ENCODE measurements around the gene ATP6V0A4. TPM values are rescaled to one million over a fixed set of nuclear protein-coding genes. Genes with fewer than 3 reads are reported as not detected.
A peak's percentile ranks its signal among the peaks of the same experiment; 100 is the strongest.
"Not testable (repeated sequence)": the region's sequence is repeated elsewhere in the genome, so short reads cannot be mapped to it uniquely, and the experiment has no call there.

The ATP6V0A4 gene
- total RNA-seq, 1 donor from 2014 or later: 0.50 TPM

DNA sequence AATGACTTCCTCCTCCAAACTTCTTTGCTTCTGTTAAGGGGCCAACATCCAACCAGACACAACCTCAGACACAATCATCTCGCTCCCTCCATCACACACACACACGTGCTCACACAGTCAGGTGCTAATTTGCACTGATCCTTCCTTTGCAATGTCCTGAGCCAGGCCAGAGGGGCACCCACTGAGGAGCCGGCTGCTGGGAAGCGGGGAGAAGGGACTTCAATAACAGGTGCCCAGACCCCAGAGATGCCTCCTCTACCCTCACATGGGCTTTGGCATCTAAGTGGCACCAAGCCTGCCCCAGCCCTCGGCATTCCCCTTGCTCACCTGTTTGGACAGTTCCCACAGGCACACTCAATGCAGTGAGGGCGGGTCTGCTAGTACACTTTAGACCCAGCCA lies 62.6 kb downstream of the ATP6V0A4 start:
- Mint-ChIP-seq H3K4me1 (ENCODE audit: low read depth) (peaks cover 16% of the 10 kb centered on the region), H3K36me3 (ENCODE audit: insufficient read depth) (no peaks in the 10 kb centered on the region), H3K27me3 (no peaks in the 10 kb centered on the region), H3K9me3 (ENCODE audit: low read depth) (no peaks in the 10 kb centered on the region), H3K27ac (no peak overlapping the region), H3K4me3 (ENCODE audit: low read depth) (no peak overlapping the region)
- no peak for DNase-seq (ENCODE audit: low spot score, unreplicated experiment)
- TF ChIP-seq, protein P1, sequence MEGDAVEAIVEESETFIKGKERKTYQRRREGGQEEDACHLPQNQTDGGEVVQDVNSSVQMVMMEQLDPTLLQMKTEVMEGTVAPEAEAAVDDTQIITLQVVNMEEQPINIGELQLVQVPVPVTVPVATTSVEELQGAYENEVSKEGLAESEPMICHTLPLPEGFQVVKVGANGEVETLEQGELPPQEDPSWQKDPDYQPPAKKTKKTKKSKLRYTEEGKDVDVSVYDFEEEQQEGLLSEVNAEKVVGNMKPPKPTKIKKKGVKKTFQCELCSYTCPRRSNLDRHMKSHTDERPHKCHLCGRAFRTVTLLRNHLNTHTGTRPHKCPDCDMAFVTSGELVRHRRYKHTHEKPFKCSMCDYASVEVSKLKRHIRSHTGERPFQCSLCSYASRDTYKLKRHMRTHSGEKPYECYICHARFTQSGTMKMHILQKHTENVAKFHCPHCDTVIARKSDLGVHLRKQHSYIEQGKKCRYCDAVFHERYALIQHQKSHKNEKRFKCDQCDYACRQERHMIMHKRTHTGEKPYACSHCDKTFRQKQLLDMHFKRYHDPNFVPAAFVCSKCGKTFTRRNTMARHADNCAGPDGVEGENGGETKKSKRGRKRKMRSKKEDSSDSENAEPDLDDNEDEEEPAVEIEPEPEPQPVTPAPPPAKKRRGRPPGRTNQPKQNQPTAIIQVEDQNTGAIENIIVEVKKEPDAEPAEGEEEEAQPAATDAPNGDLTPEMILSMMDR (IDR thresholded peaks at IDR 0.05; ENCODE audit: unreplicated experiment): no peak

DNA sequence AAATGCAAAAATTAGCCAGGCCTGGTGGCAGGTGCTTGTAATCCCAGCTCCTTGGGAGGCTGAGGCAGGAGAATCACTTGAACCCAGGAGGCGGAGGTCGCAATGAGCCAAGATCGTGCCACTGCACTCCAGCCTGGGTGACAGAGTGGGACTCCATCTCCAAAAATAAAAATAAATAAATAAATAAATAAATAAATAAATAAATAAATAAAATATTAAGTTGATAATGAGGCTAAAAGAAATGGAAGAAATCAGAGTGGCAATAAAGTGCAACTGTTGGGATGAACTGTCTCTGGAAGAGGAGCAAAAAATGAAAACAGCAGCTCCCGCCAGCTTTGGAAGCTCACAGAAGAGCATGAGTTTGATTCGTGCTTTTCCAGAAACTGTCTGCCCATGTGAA lies 66.3 kb downstream of the ATP6V0A4 start:
- not testable (repeated sequence) for H3K9me3 Mint-ChIP-seq (ENCODE audit: low read depth); H3K4me3 Mint-ChIP-seq (ENCODE audit: low read depth); H3K27ac Mint-ChIP-seq; H3K4me1 Mint-ChIP-seq (ENCODE audit: low read depth); H3K36me3 Mint-ChIP-seq (ENCODE audit: insufficient read depth); H3K27me3 Mint-ChIP-seq; DNase-seq (ENCODE audit: low spot score, unreplicated experiment)

DNA sequence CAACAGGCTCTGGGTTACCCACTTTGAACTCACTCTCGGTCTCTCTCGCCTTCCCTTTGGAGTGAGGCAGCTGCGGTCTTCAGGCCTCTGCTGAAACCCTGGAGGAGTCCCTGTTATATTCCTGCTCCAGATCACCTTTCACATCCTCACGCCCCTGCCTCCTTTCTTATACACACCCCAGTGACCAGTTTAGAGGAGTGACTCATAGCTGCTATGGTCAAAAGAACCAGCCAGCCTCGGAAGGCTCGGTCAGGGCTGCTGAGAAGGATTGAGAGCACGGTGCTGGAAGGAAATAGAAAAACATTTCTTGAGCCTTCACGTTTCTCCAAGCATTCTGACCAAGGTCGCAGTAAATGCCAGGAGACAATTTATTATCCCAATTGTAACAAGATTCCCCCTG lies 68.6 kb downstream of the ATP6V0A4 start:
- Mint-ChIP-seq H3K4me3 (ENCODE audit: low read depth) (no peak overlapping the region), H3K4me1 (ENCODE audit: low read depth) (no peaks in the 10 kb centered on the region), H3K36me3 (ENCODE audit: insufficient read depth) (no peaks in the 10 kb centered on the region), H3K9me3 (ENCODE audit: low read depth) (peaks cover 3% of the 10 kb centered on the region), H3K27me3 (no peaks in the 10 kb centered on the region), H3K27ac (no peak overlapping the region)
- no peak for DNase-seq (ENCODE audit: low spot score, unreplicated experiment)
- TF ChIP-seq, protein P1 (IDR thresholded peaks at IDR 0.05; ENCODE audit: unreplicated experiment): no peak

DNA sequence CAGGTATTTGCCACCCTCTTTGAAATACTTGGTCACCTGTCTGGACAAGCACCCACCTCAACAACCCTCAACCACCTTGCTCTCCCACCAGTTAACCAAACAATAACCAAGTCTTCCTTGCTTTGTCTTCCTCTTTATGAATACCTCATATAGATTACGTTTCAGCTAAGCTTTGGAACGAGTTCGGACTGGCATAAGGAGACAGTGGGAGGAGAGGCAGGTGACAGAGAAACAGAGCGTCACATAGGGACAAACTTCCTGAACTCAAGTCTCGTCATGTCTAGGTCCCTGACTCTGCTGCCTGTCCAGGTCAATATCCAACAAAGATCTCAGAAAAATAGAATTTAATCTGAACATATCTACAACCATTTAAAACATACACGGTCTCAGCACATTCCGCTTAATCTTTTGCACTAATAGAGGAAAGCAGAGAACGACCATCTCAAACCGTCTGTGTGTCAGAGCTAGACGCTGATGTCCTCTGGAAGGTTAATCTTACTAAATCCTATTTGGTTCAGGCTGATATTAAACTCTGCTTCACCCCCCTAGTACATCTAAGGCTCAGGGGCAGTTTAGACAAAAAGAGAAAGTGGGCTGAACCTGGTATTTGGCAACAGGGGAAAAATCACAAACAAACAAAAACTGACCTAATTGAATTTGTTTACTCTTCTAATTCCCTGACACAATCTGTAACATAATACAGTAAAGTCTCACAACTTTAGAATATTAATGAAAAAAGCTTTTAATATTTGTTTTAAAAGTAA lies 70.5 kb downstream of the ATP6V0A4 start:
- TF ChIP-seq, protein P1 (IDR thresholded peaks at IDR 0.05; ENCODE audit: unreplicated experiment): no peak
- Mint-ChIP-seq H3K4me1 (ENCODE audit: low read depth) (no peaks in the 10 kb centered on the region), H3K9me3 (ENCODE audit: low read depth) (peaks cover 3% of the 10 kb centered on the region), H3K36me3 (ENCODE audit: insufficient read depth) (no peaks in the 10 kb centered on the region), H3K4me3 (ENCODE audit: low read depth) (no peak overlapping the region), H3K27me3 (no peaks in the 10 kb centered on the region), H3K27ac (no peak overlapping the region)
- DNase-seq (ENCODE audit: low spot score, unreplicated experiment): no peak

DNA sequence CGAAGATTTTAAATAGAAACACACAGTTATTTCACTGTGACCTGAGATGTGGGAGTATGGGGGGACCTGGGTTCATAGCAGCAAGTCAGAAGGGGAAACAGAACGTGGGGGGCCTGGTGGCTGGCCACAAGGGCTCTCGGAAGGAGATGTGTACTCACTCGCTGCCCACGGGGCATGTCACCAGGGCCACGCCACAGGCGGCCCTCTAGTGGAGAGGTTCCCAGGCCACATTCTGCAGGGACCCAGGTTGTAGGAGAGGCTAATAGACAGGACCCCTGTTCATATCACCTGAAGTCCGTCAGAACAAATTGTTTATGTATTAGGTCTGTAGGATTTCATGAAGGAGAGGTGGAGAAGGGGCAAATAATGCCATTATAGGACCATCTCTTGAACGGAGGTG lies 71.7 kb downstream of the ATP6V0A4 start:
- TF ChIP-seq, protein P1 (IDR thresholded peaks at IDR 0.05; ENCODE audit: unreplicated experiment): peak; percentile 8
- DNase-seq (ENCODE audit: low spot score, unreplicated experiment): no peak
- H3K36me3 Mint-ChIP-seq (ENCODE audit: insufficient read depth): no peaks in the 10 kb centered on the region
- H3K27me3 Mint-ChIP-seq: no peaks in the 10 kb centered on the region
- no peaks in the 10 kb centered on the region for H3K4me1 Mint-ChIP-seq (ENCODE audit: low read depth)
- H3K27ac Mint-ChIP-seq: no peak overlapping the region
- peaks cover 3% of the 10 kb centered on the region for H3K9me3 Mint-ChIP-seq (ENCODE audit: low read depth)
- H3K4me3 Mint-ChIP-seq (ENCODE audit: low read depth): no peak overlapping the region

DNA sequence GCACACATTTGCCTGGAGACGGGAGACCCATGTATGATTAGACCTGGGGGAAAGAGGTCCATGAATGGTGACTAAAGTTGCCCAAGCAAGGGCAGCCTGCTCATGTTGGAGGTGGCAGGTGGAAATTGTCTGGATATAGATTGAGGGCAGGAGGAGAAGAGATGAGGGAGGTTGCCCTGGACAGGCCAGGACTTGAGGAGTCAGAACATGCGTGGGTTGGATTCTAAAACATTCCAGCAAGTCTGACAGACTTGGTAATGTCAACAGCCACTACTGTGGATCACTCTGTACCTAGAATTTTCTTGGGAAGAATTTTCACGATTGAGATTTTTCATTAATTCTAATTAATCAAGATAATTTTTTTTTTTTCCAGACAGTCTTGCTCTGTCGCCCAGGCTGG lies 77.7 kb downstream of the ATP6V0A4 start:
- Mint-ChIP-seq H3K4me1 (ENCODE audit: low read depth) (no peaks in the 10 kb centered on the region), H3K27me3 (no peaks in the 10 kb centered on the region), H3K4me3 (ENCODE audit: low read depth) (no peak overlapping the region), H3K9me3 (ENCODE audit: low read depth) (no peaks in the 10 kb centered on the region), H3K27ac (no peak overlapping the region), H3K36me3 (ENCODE audit: insufficient read depth) (no peaks in the 10 kb centered on the region)
- DNase-seq (ENCODE audit: low spot score, unreplicated experiment): no peak
- TF ChIP-seq, protein P1 (IDR thresholded peaks at IDR 0.05; ENCODE audit: unreplicated experiment): no peak

Measured in progenitor cell of endocrine pancreas (in vitro differentiated cells).